HG03469 (cell line): ENCODE data around the gene RRAGB.
"Not testable (repeated sequence)": the region's sequence is repeated elsewhere in the genome, so short reads cannot be mapped to it uniquely, and the experiment has no call there.

ENCODE experiments used
- ATAC-seq: cut with Tn5 transposase; IDR thresholded peaks from one replicate; pipeline ENCODE4 v1.9.1; 2021; ENCODE audit warnings: mild to moderate bottlenecking, moderate library complexity, moderate number of reproducible peaks; ENCODE audit not compliant: unreplicated experiment

RRAGB gene

GRCh38 chrX:55767100-55767499 is 49.6 kb downstream of the RRAGB start:
- no peak for ATAC-seq

- not testable (repeated sequence) for ATAC-seq
These were observed 56.9 kb downstream of the RRAGB start for GRCh38 chrX:55774419-55774818.

- ATAC-seq = no peak
These were observed 60.0 kb downstream of the RRAGB start for GRCh38 chrX:55777596-55777995.

GRCh38 chrX:55778322-55778721 is 60.8 kb downstream of the RRAGB start:
- no peak for ATAC-seq

- no peak for ATAC-seq
These were observed 66.2 kb downstream of the RRAGB start for GRCh38 chrX:55783723-55784122.

- no peak for ATAC-seq
These were observed 69.5 kb downstream of the RRAGB start for GRCh38 chrX:55787063-55787462.

GRCh38 chrX:55787727-55788126 is 70.2 kb downstream of the RRAGB start:
- no peak for ATAC-seq

GRCh38 chrX:55794405-55794804 is 76.9 kb downstream of the RRAGB start:
- ATAC-seq = peak; percentile 95

GRCh38 chrX:55796496-55796895 is 78.9 kb downstream of the RRAGB start:
- ATAC-seq = no peak

- no peak for ATAC-seq
These were observed 84.3 kb downstream of the RRAGB start for GRCh38 chrX:55801811-55802210.
